ENCODE results near the gene XG. TPM values are rescaled to one million over a fixed set of nuclear protein-coding genes. Genes with fewer than 3 reads are reported as not detected.
"Not testable (repeated sequence)": the region's sequence is repeated elsewhere in the genome, so short reads cannot be mapped to it uniquely, and the experiment has no call there.

Gene XG
- polyA plus RNA-seq, 3 donors = not detected

DNA sequence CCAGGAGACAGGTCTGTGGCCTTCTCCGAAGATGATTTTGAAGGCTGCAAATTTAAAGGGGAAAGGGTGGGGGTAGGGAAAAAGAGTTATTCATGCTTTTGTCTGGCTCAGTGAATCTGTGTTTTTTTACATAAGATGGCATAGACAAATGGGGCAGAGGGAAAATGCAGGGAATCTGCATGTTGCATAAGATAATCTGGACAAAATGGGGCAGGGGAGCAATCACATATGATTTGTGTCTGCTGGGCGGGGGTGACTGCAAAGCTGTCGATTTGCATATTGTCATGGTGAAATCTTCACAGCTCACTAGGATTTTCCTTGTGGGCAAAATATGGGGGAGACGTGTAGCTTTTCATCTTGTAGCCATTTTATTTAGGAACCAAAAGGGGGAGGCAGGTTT, 47.5 kb downstream of the XG start:
- H3K9me3 ChIP-seq (replicated peaks in 1 of 2; ENCODE audit: control insufficient read depth in 1 of 2, insufficient read depth in 1 of 2, low read length in 2 of 2) = no peaks in the 10 kb centered on the region
- Mint-ChIP-seq H3K4me1 (peaks cover 3% of the 10 kb centered on the region), H3K36me3 (no peaks in the 10 kb centered on the region), H3K27ac (no peak overlapping the region), H3K9me3 (peaks cover 0 to 2% (median 0%) of the 10 kb centered on the region in 7 donors), H3K27me3 (ENCODE audit: low read depth in 3 of 3) (peaks cover 4 to 17% (median 4%) of the 10 kb centered on the region in 3 donors), H3K4me3 (no peak overlapping the region)
- H4K20me1 ChIP-seq (ENCODE audit: insufficient read depth, low read length) = no peaks in the 10 kb centered on the region
- no peak overlapping the region for H3K4me2 ChIP-seq (replicated peaks; ENCODE audit: extremely low read depth, low read length, poor library complexity, severe bottlenecking)
- TF ChIP-seq, protein P1, sequence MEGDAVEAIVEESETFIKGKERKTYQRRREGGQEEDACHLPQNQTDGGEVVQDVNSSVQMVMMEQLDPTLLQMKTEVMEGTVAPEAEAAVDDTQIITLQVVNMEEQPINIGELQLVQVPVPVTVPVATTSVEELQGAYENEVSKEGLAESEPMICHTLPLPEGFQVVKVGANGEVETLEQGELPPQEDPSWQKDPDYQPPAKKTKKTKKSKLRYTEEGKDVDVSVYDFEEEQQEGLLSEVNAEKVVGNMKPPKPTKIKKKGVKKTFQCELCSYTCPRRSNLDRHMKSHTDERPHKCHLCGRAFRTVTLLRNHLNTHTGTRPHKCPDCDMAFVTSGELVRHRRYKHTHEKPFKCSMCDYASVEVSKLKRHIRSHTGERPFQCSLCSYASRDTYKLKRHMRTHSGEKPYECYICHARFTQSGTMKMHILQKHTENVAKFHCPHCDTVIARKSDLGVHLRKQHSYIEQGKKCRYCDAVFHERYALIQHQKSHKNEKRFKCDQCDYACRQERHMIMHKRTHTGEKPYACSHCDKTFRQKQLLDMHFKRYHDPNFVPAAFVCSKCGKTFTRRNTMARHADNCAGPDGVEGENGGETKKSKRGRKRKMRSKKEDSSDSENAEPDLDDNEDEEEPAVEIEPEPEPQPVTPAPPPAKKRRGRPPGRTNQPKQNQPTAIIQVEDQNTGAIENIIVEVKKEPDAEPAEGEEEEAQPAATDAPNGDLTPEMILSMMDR (IDR thresholded peaks at IDR 0.05) = no peak
- H2AFZ ChIP-seq (ENCODE audit: insufficient read depth, low read depth, low read length, poor library complexity, severe bottlenecking) = no peak overlapping the region
- H3K27ac ChIP-seq (ENCODE audit: low read depth in 1 of 2, low read length in 2 of 2) = no peak overlapping the region
- no peaks in the 10 kb centered on the region for H3K27me3 ChIP-seq (ENCODE audit: control insufficient read depth in 2 of 2, insufficient read depth in 2 of 2, low read length in 2 of 2)
- WGBS (ENCODE audit: insufficient coverage) = 100% methylated on average over 1 of the region's 4 CpGs
- H3K9ac ChIP-seq (ENCODE audit: insufficient read depth, low read length, poor library complexity, severe bottlenecking) = no peak overlapping the region
- H3K79me2 ChIP-seq (ENCODE audit: insufficient read depth, low read length) = no peaks in the 10 kb centered on the region
- intact Hi-C loops (cut with micrococcal nuclease) = no loop called here
- no peak for DNase-seq
- H3K36me3 ChIP-seq (replicated peaks in 1 of 2; ENCODE audit: control insufficient read depth in 1 of 2, insufficient read depth in 2 of 2, low read length in 2 of 2) = no peaks in the 10 kb centered on the region
- H3K4me1 ChIP-seq (ENCODE audit: control insufficient read depth in 1 of 2, insufficient read depth in 2 of 2, low read length in 2 of 2) = no peaks in the 10 kb centered on the region
- H3K4me3 ChIP-seq (replicated peaks in 1 of 3; ENCODE audit: low read depth in 2 of 3, low read length in 3 of 3) = no peak overlapping the region

DNA sequence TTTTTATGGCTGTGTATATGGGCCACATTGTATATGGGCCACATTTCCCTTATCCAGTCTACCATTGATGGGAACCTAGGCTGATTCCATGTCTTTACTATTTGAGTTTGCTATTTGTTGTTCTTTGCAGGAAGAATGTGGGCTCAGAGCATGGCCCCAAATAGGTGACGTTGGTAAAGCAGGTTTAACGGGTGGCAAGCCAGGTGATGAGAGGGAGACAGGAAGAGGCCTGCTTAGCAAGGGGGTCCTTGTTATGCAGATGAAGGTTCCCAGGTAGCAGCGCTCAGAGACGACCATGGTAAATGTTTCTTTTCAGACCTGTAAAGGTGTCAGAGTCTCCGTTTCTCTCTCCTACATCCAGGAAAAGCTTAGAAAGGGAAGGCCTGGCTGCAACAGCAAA, 48.1 kb downstream of the XG start:
- H3K4me1 ChIP-seq (ENCODE audit: control insufficient read depth in 1 of 2, insufficient read depth in 2 of 2, low read length in 2 of 2) = not testable (repeated sequence)
- WGBS (ENCODE audit: insufficient coverage) = no CpG with 5 or more reads among the region's 5 CpGs

More for the DNA sequence above, 48.1 kb downstream of the XG start:
- peaks cover 3 to 17% (median 4%) of the 10 kb centered on the region in 3 donors for H3K27me3 Mint-ChIP-seq (ENCODE audit: low read depth in 3 of 3)
- H3K4me2 ChIP-seq (replicated peaks; ENCODE audit: extremely low read depth, low read length, poor library complexity, severe bottlenecking); H3K9me3 ChIP-seq (replicated peaks in 1 of 2; ENCODE audit: control insufficient read depth in 1 of 2, insufficient read depth in 1 of 2, low read length in 2 of 2); H3K27me3 ChIP-seq (ENCODE audit: control insufficient read depth in 2 of 2, insufficient read depth in 2 of 2, low read length in 2 of 2); H3K4me3 Mint-ChIP-seq; H3K36me3 ChIP-seq (replicated peaks in 1 of 2; ENCODE audit: control insufficient read depth in 1 of 2, insufficient read depth in 2 of 2, low read length in 2 of 2); H4K20me1 ChIP-seq (ENCODE audit: insufficient read depth, low read length); H3K27ac ChIP-seq (ENCODE audit: low read depth in 1 of 2, low read length in 2 of 2); H3K79me2 ChIP-seq (ENCODE audit: insufficient read depth, low read length); H3K27ac Mint-ChIP-seq; H2AFZ ChIP-seq (ENCODE audit: insufficient read depth, low read depth, low read length, poor library complexity, severe bottlenecking); H3K4me1 Mint-ChIP-seq; intact Hi-C loops (cut with micrococcal nuclease); DNase-seq; H3K9me3 Mint-ChIP-seq; H3K4me3 ChIP-seq (replicated peaks in 1 of 3; ENCODE audit: low read depth in 2 of 3, low read length in 3 of 3); H3K9ac ChIP-seq (ENCODE audit: insufficient read depth, low read length, poor library complexity, severe bottlenecking); H3K36me3 Mint-ChIP-seq: not testable (repeated sequence)

Measured in CD14-positive monocyte (primary cell).